ENCODE results near the gene HABP2.

The HABP2 gene

GRCh38 chr10:113515161-113515560 is 37.7 kb upstream of the HABP2 start:
- no peak for DNase-seq (ENCODE audit: low read depth)
- no peak overlapping the region for H3K4me3 ChIP-seq (ENCODE audit: low read depth, low read length)
- TF ChIP-seq MYC (IDR thresholded peaks at IDR 0.05; ENCODE audit: low read depth, low read length) (no peak), POLR2A (IDR thresholded peaks at IDR 0.05; ENCODE audit: extremely low read depth, insufficient read length) (no peak)
- TF ChIP-seq, protein P1, sequence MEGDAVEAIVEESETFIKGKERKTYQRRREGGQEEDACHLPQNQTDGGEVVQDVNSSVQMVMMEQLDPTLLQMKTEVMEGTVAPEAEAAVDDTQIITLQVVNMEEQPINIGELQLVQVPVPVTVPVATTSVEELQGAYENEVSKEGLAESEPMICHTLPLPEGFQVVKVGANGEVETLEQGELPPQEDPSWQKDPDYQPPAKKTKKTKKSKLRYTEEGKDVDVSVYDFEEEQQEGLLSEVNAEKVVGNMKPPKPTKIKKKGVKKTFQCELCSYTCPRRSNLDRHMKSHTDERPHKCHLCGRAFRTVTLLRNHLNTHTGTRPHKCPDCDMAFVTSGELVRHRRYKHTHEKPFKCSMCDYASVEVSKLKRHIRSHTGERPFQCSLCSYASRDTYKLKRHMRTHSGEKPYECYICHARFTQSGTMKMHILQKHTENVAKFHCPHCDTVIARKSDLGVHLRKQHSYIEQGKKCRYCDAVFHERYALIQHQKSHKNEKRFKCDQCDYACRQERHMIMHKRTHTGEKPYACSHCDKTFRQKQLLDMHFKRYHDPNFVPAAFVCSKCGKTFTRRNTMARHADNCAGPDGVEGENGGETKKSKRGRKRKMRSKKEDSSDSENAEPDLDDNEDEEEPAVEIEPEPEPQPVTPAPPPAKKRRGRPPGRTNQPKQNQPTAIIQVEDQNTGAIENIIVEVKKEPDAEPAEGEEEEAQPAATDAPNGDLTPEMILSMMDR (IDR thresholded peaks at IDR 0.05; ENCODE audit: low read depth, low read length): no peak
- TF ChIP-seq, protein P2, sequence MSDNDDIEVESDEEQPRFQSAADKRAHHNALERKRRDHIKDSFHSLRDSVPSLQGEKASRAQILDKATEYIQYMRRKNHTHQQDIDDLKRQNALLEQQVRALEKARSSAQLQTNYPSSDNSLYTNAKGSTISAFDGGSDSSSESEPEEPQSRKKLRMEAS (IDR thresholded peaks at IDR 0.05; ENCODE audit: low read depth, low read length): no peak

- TF ChIP-seq POLR2A (IDR thresholded peaks at IDR 0.05; ENCODE audit: extremely low read depth, insufficient read length) (no peak), MYC (IDR thresholded peaks at IDR 0.05; ENCODE audit: low read depth, low read length) (no peak)
- TF ChIP-seq, protein P2 (IDR thresholded peaks at IDR 0.05; ENCODE audit: low read depth, low read length): no peak
- TF ChIP-seq, protein P1 (IDR thresholded peaks at IDR 0.05; ENCODE audit: low read depth, low read length): no peak
- H3K4me3 ChIP-seq (ENCODE audit: low read depth, low read length): no peak overlapping the region
- DNase-seq (ENCODE audit: low read depth): no peak
Observed at GRCh38 chr10:113515601-113516000, 37.3 kb upstream of the HABP2 start.

DNA sequence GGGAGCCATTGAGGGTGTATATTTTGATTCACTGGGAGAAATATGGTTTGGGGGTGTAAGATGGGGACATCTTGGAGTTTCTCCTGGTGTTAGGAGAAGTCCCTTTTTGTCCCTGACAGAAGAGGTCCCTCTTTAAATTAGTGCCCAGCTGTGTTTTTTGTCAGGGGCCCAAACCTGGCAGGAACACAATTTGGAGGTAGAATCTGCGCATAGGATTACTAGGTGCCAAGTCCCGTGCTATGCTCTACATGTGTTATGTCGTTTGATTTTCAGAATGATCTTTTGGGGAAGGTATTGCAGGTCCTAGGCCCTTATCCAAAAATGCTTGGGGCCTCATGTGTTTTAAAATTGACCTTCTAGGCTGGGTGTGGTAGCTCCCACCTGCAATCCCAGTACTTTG is 36.8 kb upstream of the HABP2 start:
- TF ChIP-seq, protein P1 (IDR thresholded peaks at IDR 0.05; ENCODE audit: low read depth, low read length): no peak
- TF ChIP-seq, protein P2 (IDR thresholded peaks at IDR 0.05; ENCODE audit: low read depth, low read length): no peak
- TF ChIP-seq MYC (IDR thresholded peaks at IDR 0.05; ENCODE audit: low read depth, low read length): no peak
- no peak for TF ChIP-seq POLR2A (IDR thresholded peaks at IDR 0.05; ENCODE audit: extremely low read depth, insufficient read length)
- DNase-seq (ENCODE audit: low read depth): no peak
- no peak overlapping the region for H3K4me3 ChIP-seq (ENCODE audit: low read depth, low read length)

- H3K4me3 ChIP-seq (ENCODE audit: low read depth, low read length): no peak overlapping the region
- no peak for DNase-seq (ENCODE audit: low read depth)
- TF ChIP-seq, protein P1 (IDR thresholded peaks at IDR 0.05; ENCODE audit: low read depth, low read length): no peak
- TF ChIP-seq MYC (IDR thresholded peaks at IDR 0.05; ENCODE audit: low read depth, low read length) (no peak), POLR2A (IDR thresholded peaks at IDR 0.05; ENCODE audit: extremely low read depth, insufficient read length) (no peak)
- TF ChIP-seq, protein P2 (IDR thresholded peaks at IDR 0.05; ENCODE audit: low read depth, low read length): no peak
Observed at GRCh38 chr10:113517165-113517900, 35.5 kb upstream of the HABP2 start.

DNA sequence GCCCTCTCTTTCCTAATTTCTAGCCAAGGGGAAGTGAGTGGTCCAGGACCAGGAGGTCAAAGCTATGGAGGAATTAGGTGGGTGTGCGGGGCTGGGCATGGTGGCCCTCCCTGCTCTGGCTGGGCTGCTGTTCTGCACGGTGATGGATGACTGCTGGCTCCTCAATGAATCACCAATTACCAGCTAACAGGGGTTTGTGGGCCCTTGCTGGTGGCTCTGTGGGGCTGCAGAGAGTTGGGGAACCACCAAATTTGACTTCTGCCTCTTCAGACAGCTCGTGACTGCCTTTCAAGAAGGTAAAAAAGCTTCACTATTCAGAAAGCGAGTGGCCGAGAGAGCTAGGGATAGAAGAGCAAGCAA is 35.0 kb upstream of the HABP2 start:
- no peak overlapping the region for H3K4me3 ChIP-seq (ENCODE audit: low read depth, low read length)
- DNase-seq (ENCODE audit: low read depth): no peak
- TF ChIP-seq POLR2A (IDR thresholded peaks at IDR 0.05; ENCODE audit: extremely low read depth, insufficient read length) (no peak), MYC (IDR thresholded peaks at IDR 0.05; ENCODE audit: low read depth, low read length) (no peak)
- TF ChIP-seq, protein P1 (IDR thresholded peaks at IDR 0.05; ENCODE audit: low read depth, low read length): no peak
- TF ChIP-seq, protein P2 (IDR thresholded peaks at IDR 0.05; ENCODE audit: low read depth, low read length): no peak
